Fibroblast of skin of right quadriceps (primary cell): Measurements from ENCODE around the gene MDFIC2.

Source experiments
- DNase-seq: peaks from one replicate; pipeline ENCODE4 v3.0.0-alpha.2; 2013

The MDFIC2 gene

GRCh38 chr3:70177881-70178645 is 134.4 kb downstream of the MDFIC2 start:
- no peak for DNase-seq

GRCh38 chr3:70176224-70176623 is 136.2 kb downstream of the MDFIC2 start:
- no peak for DNase-seq

- DNase-seq: no peak
Observed at GRCh38 chr3:70156808-70157207, 155.6 kb downstream of the MDFIC2 start.

- no peak for DNase-seq
Observed at GRCh38 chr3:70150599-70150998, 161.8 kb downstream of the MDFIC2 start.

DNA sequence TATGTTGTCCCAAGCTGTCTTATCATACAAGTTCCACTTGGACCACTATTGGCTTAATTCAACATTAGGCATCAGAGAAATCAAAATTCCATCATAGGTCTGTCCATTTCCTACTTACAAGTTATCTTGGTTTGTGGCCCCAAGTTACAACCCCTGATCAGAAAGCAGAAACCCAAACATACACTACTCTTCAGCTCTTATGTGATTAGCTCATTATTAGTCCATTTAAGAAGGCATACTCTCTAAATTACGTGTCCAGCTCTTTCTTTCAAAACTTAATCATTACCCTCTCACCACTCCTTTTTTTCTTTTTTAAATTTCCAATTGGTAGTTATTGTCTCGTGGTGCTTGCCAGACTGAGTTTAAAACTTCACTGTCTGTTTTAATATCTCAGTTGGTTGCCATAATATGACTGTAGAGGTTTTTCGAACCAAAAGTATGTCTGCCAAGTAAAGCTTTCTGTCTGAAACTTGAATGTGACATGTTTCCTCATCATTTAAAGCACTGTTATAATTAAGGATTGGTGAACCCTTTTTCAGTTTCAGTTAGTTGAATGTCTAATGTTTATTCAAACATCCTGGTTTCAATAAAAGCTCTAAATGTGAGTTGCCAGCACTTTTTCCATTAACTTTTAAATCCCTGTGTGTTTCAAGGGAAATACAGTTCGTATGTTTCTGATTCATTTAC is 162.6 kb downstream of the MDFIC2 start:
- DNase-seq: no peak
